ENCODE measurements around the gene MAGED4. TPM values are rescaled to one million over a fixed set of nuclear protein-coding genes. Genes with fewer than 3 reads are reported as not detected.

Gene MAGED4
- total RNA-seq, 1 experiment from 2014 or later, result 54.0 TPM

Other genes with a start within 250 kb of the MAGED4 start
- 5.1 and 25.0 TPM in 2 replicates for gene MAGED4B, start 115.7 kb upstream of the MAGED4 start, total RNA-seq (2014; rRNA removed; shearing (Covaris generic))
- not detected in 2 replicates for gene XAGE2, start 184.1 kb downstream of the MAGED4 start, total RNA-seq (2014; rRNA removed; shearing (Covaris generic))

Data from H7 (cell line).